Measurements from ENCODE around the gene DNAAF8.

Gene DNAAF8

DNA sequence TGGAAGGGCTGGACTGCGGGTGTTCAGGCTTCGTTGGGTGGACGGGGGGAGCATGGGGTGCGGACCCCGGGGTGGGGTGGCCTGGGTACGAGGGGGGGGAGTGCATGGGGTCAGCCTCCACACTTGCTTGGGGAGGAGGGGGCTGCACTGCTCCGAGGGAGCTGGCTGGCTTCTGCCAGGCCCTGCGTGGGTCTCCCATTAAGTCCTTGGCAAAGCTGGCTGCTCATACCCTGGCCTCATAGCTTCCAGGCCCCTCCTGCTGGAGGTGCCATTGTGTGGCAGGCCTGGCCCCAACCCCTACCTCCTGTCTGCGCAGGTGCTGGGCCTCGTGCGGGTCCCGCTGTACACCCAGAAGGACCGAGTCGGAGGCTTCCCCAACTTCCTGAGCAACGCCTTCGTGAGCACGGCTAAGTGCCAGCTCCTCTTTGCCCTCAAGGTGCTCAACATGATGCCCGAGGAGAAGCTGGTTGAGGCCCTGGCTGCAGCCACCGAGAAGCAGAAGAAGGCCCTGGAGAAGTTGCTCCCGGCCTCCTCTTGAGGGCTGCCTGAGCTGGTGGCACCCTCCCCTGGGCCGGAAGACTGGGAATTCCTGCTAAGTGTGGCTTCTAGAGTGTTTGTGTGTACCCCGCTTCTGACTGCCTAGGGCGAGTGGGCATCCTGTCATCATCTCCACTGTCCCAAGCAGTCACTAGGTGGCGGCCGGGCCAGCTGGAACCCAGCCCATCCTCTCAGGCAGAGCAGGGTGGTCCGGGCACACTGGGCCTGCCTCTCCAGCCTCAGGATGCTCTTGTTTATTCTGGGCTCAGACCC, 39.5 kb upstream of the DNAAF8 start:
- no peaks in the 10 kb centered on the region for H3K27me3 ChIP-seq (replicated peaks; ENCODE audit: control insufficient read depth, insufficient read depth, low read length)
- DNase-seq (ENCODE audit: extremely low read depth, insufficient read length), result no peak
- peaks cover 35% of the 10 kb centered on the region for H3K36me3 ChIP-seq (ENCODE audit: control insufficient read depth, insufficient read depth, low read length)
- H3K4me3 ChIP-seq (replicated peaks; ENCODE audit: low read depth, low read length), result peak overlapping the region; percentile 90
- TF ChIP-seq, protein P1, sequence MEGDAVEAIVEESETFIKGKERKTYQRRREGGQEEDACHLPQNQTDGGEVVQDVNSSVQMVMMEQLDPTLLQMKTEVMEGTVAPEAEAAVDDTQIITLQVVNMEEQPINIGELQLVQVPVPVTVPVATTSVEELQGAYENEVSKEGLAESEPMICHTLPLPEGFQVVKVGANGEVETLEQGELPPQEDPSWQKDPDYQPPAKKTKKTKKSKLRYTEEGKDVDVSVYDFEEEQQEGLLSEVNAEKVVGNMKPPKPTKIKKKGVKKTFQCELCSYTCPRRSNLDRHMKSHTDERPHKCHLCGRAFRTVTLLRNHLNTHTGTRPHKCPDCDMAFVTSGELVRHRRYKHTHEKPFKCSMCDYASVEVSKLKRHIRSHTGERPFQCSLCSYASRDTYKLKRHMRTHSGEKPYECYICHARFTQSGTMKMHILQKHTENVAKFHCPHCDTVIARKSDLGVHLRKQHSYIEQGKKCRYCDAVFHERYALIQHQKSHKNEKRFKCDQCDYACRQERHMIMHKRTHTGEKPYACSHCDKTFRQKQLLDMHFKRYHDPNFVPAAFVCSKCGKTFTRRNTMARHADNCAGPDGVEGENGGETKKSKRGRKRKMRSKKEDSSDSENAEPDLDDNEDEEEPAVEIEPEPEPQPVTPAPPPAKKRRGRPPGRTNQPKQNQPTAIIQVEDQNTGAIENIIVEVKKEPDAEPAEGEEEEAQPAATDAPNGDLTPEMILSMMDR (IDR thresholded peaks at IDR 0.05; ENCODE audit: insufficient read depth, low read length, poor library complexity, severe bottlenecking), result no peak

DNA sequence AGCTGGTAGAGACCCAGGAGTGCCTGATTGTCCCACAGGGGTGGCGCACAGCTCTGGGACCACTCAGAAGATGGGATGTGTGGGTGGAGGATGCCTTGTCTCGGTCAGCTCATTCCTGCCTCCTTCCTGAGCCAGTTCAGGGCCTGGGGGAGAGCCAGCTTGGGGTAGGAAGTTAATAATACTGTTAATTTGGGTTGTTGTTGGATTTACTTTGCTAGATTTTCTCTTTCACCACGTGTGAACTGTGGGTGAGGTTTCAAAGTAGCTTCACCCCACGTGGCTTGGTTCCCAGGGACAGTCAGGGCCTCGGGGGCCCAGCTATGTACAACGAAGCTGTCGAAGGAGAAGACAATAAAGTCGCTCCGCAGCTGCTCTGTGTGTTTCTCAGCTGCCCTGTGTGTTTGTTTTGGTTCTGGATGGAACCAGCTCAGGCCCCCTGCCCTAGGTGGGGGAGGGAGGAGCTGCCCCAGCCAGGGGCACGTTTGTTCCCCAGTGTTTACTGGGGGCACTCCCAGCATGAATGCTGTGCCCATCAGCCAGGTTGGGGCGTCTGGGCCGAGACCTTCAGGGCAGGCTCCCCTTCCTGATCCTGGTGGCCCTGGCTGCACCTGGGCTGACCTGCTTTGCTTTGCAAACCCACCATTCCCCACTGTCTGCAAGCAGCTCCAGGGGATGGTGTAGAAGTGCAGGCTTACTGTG, 38.7 kb upstream of the DNAAF8 start:
- H3K36me3 ChIP-seq (ENCODE audit: control insufficient read depth, insufficient read depth, low read length), result peaks cover 36% of the 10 kb centered on the region
- TF ChIP-seq, protein P1 (IDR thresholded peaks at IDR 0.05; ENCODE audit: insufficient read depth, low read length, poor library complexity, severe bottlenecking), result no peak

DNA sequence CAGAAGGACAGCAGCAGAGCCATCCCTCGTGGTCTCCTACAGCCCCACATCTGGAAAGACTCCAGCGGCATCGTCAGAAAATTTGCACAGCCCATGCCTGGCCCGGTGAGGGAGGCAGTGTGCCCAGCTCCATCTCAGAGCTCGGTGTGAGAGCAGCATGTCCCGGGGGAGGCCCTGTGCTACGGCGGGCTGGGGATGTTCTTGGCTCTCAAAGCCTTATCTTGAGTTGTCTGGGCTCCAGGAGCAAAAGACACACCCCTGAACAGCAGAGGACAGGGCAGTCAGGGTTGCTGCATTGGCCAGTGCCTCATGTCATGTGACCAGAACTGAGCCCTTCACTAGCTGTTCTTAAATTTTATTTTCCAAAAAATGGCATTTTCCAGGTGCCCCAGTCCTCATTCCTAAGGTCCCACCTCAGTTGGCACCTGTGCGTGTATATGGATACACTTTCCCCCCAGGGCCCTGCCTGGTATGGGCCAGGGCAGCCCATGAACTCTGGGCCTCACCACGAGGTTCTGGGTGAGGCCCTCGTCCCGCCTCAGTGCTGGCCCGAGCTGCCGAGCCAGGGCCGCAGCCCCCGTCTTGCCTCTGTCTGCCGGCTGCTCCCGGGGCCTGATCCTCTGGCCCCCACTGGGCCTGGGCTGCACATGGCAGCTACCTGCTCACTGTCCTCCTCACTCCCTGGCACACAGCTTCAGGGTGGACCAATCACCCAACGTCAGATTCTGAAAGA, 38.0 kb upstream of the DNAAF8 start:
- TF ChIP-seq, protein P1 (IDR thresholded peaks at IDR 0.05; ENCODE audit: insufficient read depth, low read length, poor library complexity, severe bottlenecking), result no peak
- Histone ChIP-seq H3K36me3 (ENCODE audit: control insufficient read depth, insufficient read depth, low read length) (peaks cover 38% of the 10 kb centered on the region), H3K27me3 (replicated peaks; ENCODE audit: control insufficient read depth, insufficient read depth, low read length) (no peaks in the 10 kb centered on the region), H3K4me3 (replicated peaks; ENCODE audit: low read depth, low read length) (no peak overlapping the region)
- DNase-seq (ENCODE audit: extremely low read depth, insufficient read length), result no peak

More for the DNA sequence above, 38.7 kb upstream of the DNAAF8 start:
- H3K4me3 ChIP-seq (replicated peaks; ENCODE audit: low read depth, low read length), result no peak overlapping the region
- DNase-seq (ENCODE audit: extremely low read depth, insufficient read length), result no peak
- H3K27me3 ChIP-seq (replicated peaks; ENCODE audit: control insufficient read depth, insufficient read depth, low read length), result no peaks in the 10 kb centered on the region

DNA sequence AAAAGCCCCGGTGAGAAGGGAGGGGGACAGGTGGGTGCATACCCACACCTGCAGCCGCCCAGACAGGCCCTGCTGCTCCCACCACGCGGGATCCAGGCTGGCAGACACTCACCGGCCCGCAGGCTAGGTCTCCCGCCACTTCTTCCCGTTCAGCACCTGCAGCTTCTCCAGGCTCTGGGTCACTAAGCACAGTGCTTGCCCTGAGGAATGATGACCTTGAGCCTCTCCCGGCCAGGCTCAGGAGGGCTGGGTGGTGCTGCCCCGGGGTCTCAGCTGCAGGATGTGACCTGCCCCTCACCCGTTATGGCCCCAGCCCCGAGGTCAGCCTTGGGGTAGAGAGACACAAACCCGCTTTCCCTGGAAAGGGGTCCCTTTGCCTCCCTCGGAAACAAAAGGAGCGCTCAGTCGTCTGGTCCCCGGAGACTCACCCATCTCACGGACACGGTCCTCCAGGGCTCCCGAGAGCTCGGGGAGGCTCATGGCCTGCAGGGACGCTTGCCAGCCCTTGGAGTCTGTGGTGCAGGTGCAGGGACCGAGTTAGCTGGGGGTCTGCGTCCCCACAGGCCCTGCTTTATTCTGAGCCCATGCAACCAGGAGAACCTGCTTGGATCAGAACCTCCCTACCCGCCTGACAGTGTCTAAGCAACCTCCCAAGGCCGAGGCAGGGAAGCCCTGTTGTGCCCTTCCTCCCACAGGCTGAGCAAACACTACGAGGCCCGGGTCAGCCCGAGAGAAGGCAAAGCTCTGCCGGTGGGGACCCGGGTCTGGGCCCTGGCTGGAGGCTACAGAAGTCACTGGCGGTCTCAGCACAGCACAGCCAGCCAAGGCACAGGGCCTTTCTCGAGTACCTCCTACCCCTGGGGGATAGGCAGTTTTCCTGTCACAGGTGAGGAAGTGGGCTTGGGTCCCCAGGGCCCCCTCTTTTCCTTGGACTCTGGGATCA, 37.2 kb upstream of the DNAAF8 start:
- TF ChIP-seq, protein P1 (IDR thresholded peaks at IDR 0.05; ENCODE audit: insufficient read depth, low read length, poor library complexity, severe bottlenecking), result no peak
- Histone ChIP-seq H3K36me3 (ENCODE audit: control insufficient read depth, insufficient read depth, low read length) (peaks cover 40% of the 10 kb centered on the region), H3K4me3 (replicated peaks; ENCODE audit: low read depth, low read length) (no peak overlapping the region), H3K27me3 (replicated peaks; ENCODE audit: control insufficient read depth, insufficient read depth, low read length) (no peaks in the 10 kb centered on the region)
- DNase-seq (ENCODE audit: extremely low read depth, insufficient read length), result no peak

DNA sequence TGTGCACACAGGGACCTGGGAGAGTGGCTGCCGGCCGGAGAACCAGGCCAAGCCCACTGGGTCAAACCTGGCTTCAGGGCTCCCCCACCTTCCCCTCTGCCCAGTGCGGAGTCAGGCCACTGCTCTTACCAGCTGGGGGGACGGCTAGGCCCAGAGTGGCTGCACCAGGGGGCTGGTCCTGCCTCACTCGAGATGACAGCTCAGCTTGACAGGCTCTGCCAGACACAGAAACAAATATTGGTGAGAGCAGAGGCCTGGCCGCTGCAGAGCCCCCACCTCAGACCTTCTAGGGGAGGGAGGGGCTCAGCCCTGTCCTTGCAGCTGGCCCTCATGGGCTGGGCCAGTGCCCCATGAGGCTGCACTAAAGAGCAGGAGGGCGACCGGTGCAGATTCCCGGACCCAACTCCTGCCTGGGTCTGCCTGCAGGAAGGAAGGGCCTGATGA, 36.5 kb upstream of the DNAAF8 start:
- no peak for DNase-seq (ENCODE audit: extremely low read depth, insufficient read length)
- Histone ChIP-seq H3K36me3 (ENCODE audit: control insufficient read depth, insufficient read depth, low read length) (peaks cover 40% of the 10 kb centered on the region), H3K4me3 (replicated peaks; ENCODE audit: low read depth, low read length) (no peak overlapping the region), H3K27me3 (replicated peaks; ENCODE audit: control insufficient read depth, insufficient read depth, low read length) (no peaks in the 10 kb centered on the region)
- TF ChIP-seq, protein P1 (IDR thresholded peaks at IDR 0.05; ENCODE audit: insufficient read depth, low read length, poor library complexity, severe bottlenecking), result no peak
